AG04450 (cell line): ENCODE data around the gene DNAJB7. TPM values are rescaled to one million over a fixed set of nuclear protein-coding genes. Genes with fewer than 3 reads are reported as not detected.

Source experiments
- CTCF ChIA-PET: fragments of 300-600, 350-600 bp; formaldehyde crosslinking; extraction: SDS; loops from one replicate; lab custom pipeline; 2022; ENCODE audit warnings: antibody characterized with exemption, inconsistent platforms; lab: Charles Lee
- POLR2A ChIA-PET: fragments of 350-600 bp; formaldehyde crosslinking; extraction: SDS; loops from one replicate; lab custom pipeline; 2021; ENCODE audit warnings: antibody characterized with exemption, inconsistent platforms; lab: Yijun Ruan, JAX
- DNase-seq: peaks from one replicate; pipeline ENCODE4 v3.0.0-alpha.2; 2011; ENCODE audit warnings: low read depth, low spot score
- H3K27ac ChIP-seq: one replicate; pipeline ENCODE4 v1.5.1; 2012; ENCODE audit warnings: low read depth, low read length, control low read depth
- H3K27me3 ChIP-seq: one replicate; pipeline ENCODE4 v1.6.0; 2012; ENCODE audit warnings: low read length; ENCODE audit not compliant: control insufficient read depth, insufficient read depth
- H3K4me3 ChIP-seq: 2 replicates; pipeline ENCODE4 v1.5.1; 2011; ENCODE audit warnings: mild to moderate bottlenecking, low read depth, low read length, control low read depth
- H3K9me3 ChIP-seq: 2 replicates; pipeline ENCODE4 v1.5.1; 2012; ENCODE audit warnings: low read length; ENCODE audit not compliant: control insufficient read depth, insufficient read depth
- CTCF ChIP-seq: IDR thresholded peaks from 2 replicates; pipeline ENCODE4 v1.5.1; 2011; ENCODE audit warnings: low read depth, low read length, control low read depth, inconsistent platforms
- polyA minus RNA-seq: library from RNA; depleted of rRNA, polyadenylated mRNA; stranded (reverse); fragments of >200 nt; gene quantifications from 2 replicates; pipeline ENCODE4 v1.2.3, GENCODE V29; 2011; rRNA and poly(A)+ RNA removed
- polyA plus RNA-seq: library from polyadenylated mRNA; depleted of rRNA; stranded (reverse); fragments of >200 nt; gene quantifications from 2 replicates; pipeline ENCODE4 v1.2.3, GENCODE V29; 2011; rRNA removed

Gene DNAJB7
- polyA plus RNA-seq (not detected in 2 replicates), polyA minus RNA-seq (not detected in 2 replicates)

GRCh38 chr22:40862013-40862412, at the start of gene DNAJB7:
Gene DNAJB7 (minus strand): TSS chr22:40862113. CDS start chr22:40861994, 119 bp downstream.
- no peak for TF ChIP-seq CTCF
- ChIA-PET POLR2A (interaction anchor here (0.5 kb wide), 1 partner anchor 25 kb away, joined by 3 read pairs; no protein-coding TSS in a partner anchor), CTCF (interaction anchor here (1.3 kb wide), 1 partner anchor 37 kb away, joined by 6 read pairs; no protein-coding TSS in a partner anchor)
- Histone ChIP-seq H3K27ac (no peak within 1 kb of the TSS), H3K27me3 (no peaks in the 10 kb centered on the region), H3K9me3 (no peaks in the 10 kb centered on the region), H3K4me3 (no peak within 1 kb of the TSS)
- DNase-seq: no peak

GRCh38 chr22:40908895-40909294, 47.0 kb upstream of the DNAJB7 start:
- H3K4me3 ChIP-seq: no peak overlapping the region
- POLR2A ChIA-PET: no interaction called here
- TF ChIP-seq CTCF: no peak
- H3K27me3 ChIP-seq: no peaks in the 10 kb centered on the region
- CTCF ChIA-PET: interaction anchor here (0.5 to 2.5 kb wide), 3 partner anchors 10 to 226 kb away, joined by 3 to 18 read pairs (median 4); no protein-coding TSS in a partner anchor
- H3K9me3 ChIP-seq: no peaks in the 10 kb centered on the region
- DNase-seq: no peak
- H3K27ac ChIP-seq: no peak overlapping the region

- TF ChIP-seq CTCF: no peak
- Histone ChIP-seq H3K4me3 (no peak overlapping the region), H3K27ac (no peak overlapping the region), H3K27me3 (no peaks in the 10 kb centered on the region), H3K9me3 (no peaks in the 10 kb centered on the region)
- POLR2A ChIA-PET: no interaction called here
- CTCF ChIA-PET: interaction anchor here (0.5 kb wide), 1 partner anchor 328 kb away, joined by 4 read pairs; no protein-coding TSS in a partner anchor
- DNase-seq: no peak
Measured at GRCh38 chr22:40904101-40904500, 42.2 kb upstream of the DNAJB7 start.

- no peaks in the 10 kb centered on the region for H3K9me3 ChIP-seq
- ChIA-PET CTCF (interaction anchor here (0.6 to 2.3 kb wide), 39 partner anchors 9 to 550 kb away, joined by 3 to 25 read pairs (median 4); partner anchors contain the start of gene DNAJB7), POLR2A (interaction anchor here (1.3 kb wide), 1 partner anchor 20 kb away, joined by 3 read pairs; no protein-coding TSS in a partner anchor)
- H3K4me3 ChIP-seq: no peak overlapping the region
- H3K27ac ChIP-seq: no peak overlapping the region
- peak; percentile 27 for DNase-seq
- peak; percentile 67 for TF ChIP-seq CTCF
- no peaks in the 10 kb centered on the region for H3K27me3 ChIP-seq
Measured at GRCh38 chr22:40898850-40899357, 37.0 kb upstream of the DNAJB7 start.

- no peak for DNase-seq
- TF ChIP-seq CTCF: no peak
- Histone ChIP-seq H3K4me3 (no peak overlapping the region), H3K27me3 (no peaks in the 10 kb centered on the region), H3K9me3 (no peaks in the 10 kb centered on the region), H3K27ac (no peak overlapping the region)
- ChIA-PET CTCF (no interaction called here), POLR2A (no interaction called here)
Measured at GRCh38 chr22:40894417-40894816, 32.5 kb upstream of the DNAJB7 start.
